Measurements from ENCODE around the gene TRAPPC2. TPM values are rescaled to one million over a fixed set of nuclear protein-coding genes. Genes with fewer than 3 reads are reported as not detected.
"Not testable (repeated sequence)": the region's sequence is repeated elsewhere in the genome, so short reads cannot be mapped to it uniquely, and the experiment has no call there.

Gene TRAPPC2
- total RNA-seq, 4 donors from 2014 or later: 14.3 to 17.3 (median 16.0) TPM

- Histone ChIP-seq H3K27ac (no peak overlapping the region), H3K27me3 (no peaks in the 10 kb centered on the region), H3K4me3 (no peak overlapping the region), H3K4me1 (no peaks in the 10 kb centered on the region), H3K9me3 (no peaks in the 10 kb centered on the region), H3K36me3 (no peaks in the 10 kb centered on the region)
- ATAC-seq: no peak
- TF ChIP-seq CTCF (IDR thresholded peaks at IDR 0.05): no peak
- TF ChIP-seq POLR2A (IDR thresholded peaks at IDR 0.05): no peak
- no peak for TF ChIP-seq POLR2AphosphoS5 (IDR thresholded peaks at IDR 0.05)
- no peak for TF ChIP-seq EP300 (IDR thresholded peaks at IDR 0.05)
These were observed 57.5 kb downstream of the TRAPPC2 start for GRCh38 chrX:13676885-13677284.

GRCh38 chrX:13673016-13673415 lies 61.4 kb downstream of the TRAPPC2 start:
- no peaks in the 10 kb centered on the region for H3K9me3 ChIP-seq
- TF ChIP-seq EP300 (IDR thresholded peaks at IDR 0.05) (no peak), CTCF (IDR thresholded peaks at IDR 0.05) (no peak), POLR2A (IDR thresholded peaks at IDR 0.05) (no peak), POLR2AphosphoS5 (IDR thresholded peaks at IDR 0.05) (no peak)
- no peaks in the 10 kb centered on the region for H3K4me1 ChIP-seq
- H3K27me3 ChIP-seq: no peaks in the 10 kb centered on the region
- H3K27ac ChIP-seq: no peak overlapping the region
- no peak overlapping the region for H3K4me3 ChIP-seq
- H3K36me3 ChIP-seq: no peaks in the 10 kb centered on the region
- ATAC-seq: no peak

- Histone ChIP-seq H3K36me3 (no peaks in the 10 kb centered on the region), H3K27me3 (no peaks in the 10 kb centered on the region), H3K27ac (no peak overlapping the region), H3K4me1 (peaks cover 0 to 14% (median 0%) of the 10 kb centered on the region in 3 donors), H3K4me3 (no peak overlapping the region), H3K9me3 (no peaks in the 10 kb centered on the region)
- WGBS, 2 donors (ENCODE audit: low coverage in 1 of 2): 92 to 100% methylated on average over 2 to 5 of the region's 5 CpGs
- TF ChIP-seq EP300 (IDR thresholded peaks at IDR 0.05): no peak
- no peak for TF ChIP-seq CTCF (IDR thresholded peaks at IDR 0.05)
- no peak for TF ChIP-seq POLR2A (IDR thresholded peaks at IDR 0.05)
- no peak for ATAC-seq
These were observed 64.2 kb downstream of the TRAPPC2 start for GRCh38 chrX:13670197-13670596.

- H3K27me3 ChIP-seq, ATAC-seq, H3K36me3 ChIP-seq, H3K9me3 ChIP-seq, H3K4me3 ChIP-seq: not testable (repeated sequence)
- Histone ChIP-seq H3K4me1 (peaks cover 0 to 14% (median 0%) of the 10 kb centered on the region in 3 donors), H3K27ac (peak overlapping the region in 3 of 4 donors; percentile 31 to 53 (median 45))
- WGBS, 2 donors (ENCODE audit: low coverage in 1 of 2): 79% methylated on average over 6 of the region's 8 CpGs; no CpG with 5 or more reads in 1 of the 2 donors
These were observed 64.7 kb downstream of the TRAPPC2 start for GRCh38 chrX:13669755-13670154.

- WGBS, 2 donors (ENCODE audit: low coverage in 1 of 2): 0 to 20% methylated on average over 5 to 7 of the region's 9 CpGs
- Histone ChIP-seq H3K27ac (peak overlapping the region in 3 of 4 donors; percentile 31 to 53 (median 45)), H3K4me3 (peak overlapping the region in 1 of 2 donors; percentile 12)
These were observed 65.1 kb downstream of the TRAPPC2 start for GRCh38 chrX:13669246-13669737.

More at GRCh38 chrX:13669246-13669737, 65.1 kb downstream of the TRAPPC2 start:
- H3K27me3 ChIP-seq: no peaks in the 10 kb centered on the region
- ATAC-seq: peak; percentile 61
- peaks cover 0 to 14% (median 0%) of the 10 kb centered on the region in 3 donors for H3K4me1 ChIP-seq
- no peaks in the 10 kb centered on the region for H3K9me3 ChIP-seq
- H3K36me3 ChIP-seq: no peaks in the 10 kb centered on the region
- TF ChIP-seq CTCF (IDR thresholded peaks at IDR 0.05) (no peak), POLR2AphosphoS5 (IDR thresholded peaks at IDR 0.05) (peak; percentile 35)
